ENCODE data around the gene ZNF546. TPM values are rescaled to one million over a fixed set of nuclear protein-coding genes. Genes with fewer than 3 reads are reported as not detected.

Gene ZNF546
- polyA plus RNA-seq, 2 of the 4 experiments (the other 2 are of a cell fraction) = 3.8 to 6.4 TPM

GRCh38 chr19:40023969-40024368 lies 27.1 kb downstream of the ZNF546 start:
- Histone ChIP-seq H3K27ac (no peak overlapping the region), H3K9me3 (peaks cover 100% of the 10 kb centered on the region), H3K4me2 (no peak overlapping the region), H3K4me1 (no peaks in the 10 kb centered on the region), H3K4me3 (no peak overlapping the region)
- DNase-seq (ENCODE audit: low read depth in 1 of 2, low spot score in 1 of 2) (no peak), ATAC-seq (no peak), FAIRE-seq (peak; percentile 89)
- POLR2A ChIA-PET = no interaction called here
- WGBS (ENCODE audit: missing lambda C conversion rate) = 54% methylated on average over 3 of the region's 3 CpGs
- CTCF ChIA-PET = interaction anchor here (0.8 kb wide), 1 partner anchor 13 kb away, joined by 3 read pairs; no protein-coding TSS in a partner anchor
- no peak for TF ChIP-seq CTCF (IDR thresholded peaks at IDR 0.05)
- no peak for TF ChIP-seq POLR2AphosphoS2 (conservative IDR thresholded peaks at IDR 0.05; ENCODE audit: low read length)
- TF ChIP-seq JUNB (IDR thresholded peaks at IDR 0.05) = no peak
- TF ChIP-seq NPAS2 (CRISPR knock-in tag; IDR thresholded peaks at IDR 0.05; ENCODE audit: borderline replicate concordance) = no peak
- TF ChIP-seq FOXS1 (CRISPR knock-in tag; IDR thresholded peaks at IDR 0.05) = no peak
- TF ChIP-seq EHMT2 (IDR thresholded peaks at IDR 0.05; ENCODE audit: low read depth) = no peak
- no peak for TF ChIP-seq JUN (IDR thresholded peaks at IDR 0.05)

GRCh38 chr19:40025938-40026596 lies 29.2 kb downstream of the ZNF546 start:
- Histone ChIP-seq H3K4me2 (no peak overlapping the region), H3K27ac (no peak overlapping the region), H3K9me3 (peaks cover 100% of the 10 kb centered on the region), H3K4me3 (no peak overlapping the region), H3K4me1 (no peaks in the 10 kb centered on the region)
- peak; percentile 99 for FAIRE-seq
- no peak for TF ChIP-seq PHF8 (IDR thresholded peaks at IDR 0.05; ENCODE audit: borderline replicate concordance, low read depth)
- ChIA-PET POLR2A (no interaction called here), CTCF (interaction anchor here (0.5 to 1.2 kb wide), 2 partner anchors 119 to 261 kb away, joined by 3 read pairs; no protein-coding TSS in a partner anchor)
- DNase-seq (ENCODE audit: low read depth in 1 of 2, low spot score in 1 of 2) = no peak
- 63% methylated on average over 4 of the region's 4 CpGs for WGBS (ENCODE audit: missing lambda C conversion rate)
- ATAC-seq = no peak

GRCh38 chr19:40026597-40026970 lies 29.7 kb downstream of the ZNF546 start:
- Histone ChIP-seq H3K4me3 (no peak overlapping the region), H3K9me3 (peaks cover 100% of the 10 kb centered on the region), H3K4me2 (no peak overlapping the region), H3K4me1 (no peaks in the 10 kb centered on the region), H3K27ac (no peak overlapping the region)
- TF ChIP-seq ESRRA (IDR thresholded peaks at IDR 0.05; ENCODE audit: borderline replicate concordance, low read length) (no peak), ZFP36 (IDR thresholded peaks at IDR 0.05; ENCODE audit: borderline replicate concordance, partially characterized antibody) (no peak), NR3C1 (IDR thresholded peaks at IDR 0.05) (no peak), PHF8 (IDR thresholded peaks at IDR 0.05; ENCODE audit: borderline replicate concordance, low read depth) (no peak), KDM5A (IDR thresholded peaks at IDR 0.05) (no peak), REST (IDR thresholded peaks at IDR 0.05) (no peak), HES2 (IDR thresholded peaks at IDR 0.05) (no peak), HOXB5 (CRISPR knock-in tag; IDR thresholded peaks at IDR 0.05) (no peak), TFCP2L1 (CRISPR knock-in tag; IDR thresholded peaks at IDR 0.05) (no peak), FOSB (CRISPR knock-in tag; IDR thresholded peaks at IDR 0.05) (no peak), NFE2L2 (conservative IDR thresholded peaks at IDR 0.05; ENCODE audit: low read length) (no peak), RFX5 (IDR thresholded peaks at IDR 0.05) (no peak), CBX2 (IDR thresholded peaks at IDR 0.05; ENCODE audit: borderline replicate concordance, low read depth) (no peak), GATA3 (IDR thresholded peaks at IDR 0.05; ENCODE audit: borderline replicate concordance) (no peak), CBX8 (IDR thresholded peaks at IDR 0.05) (no peak), BHLHE40 (IDR thresholded peaks at IDR 0.05; ENCODE audit: low read depth, low read length) (no peak), JUN (IDR thresholded peaks at IDR 0.05) (no peak), MYC (IDR thresholded peaks at IDR 0.05; ENCODE audit: borderline replicate concordance, low read length) (no peak), RCOR1 (IDR thresholded peaks at IDR 0.05; ENCODE audit: low read depth, low read length) (no peak)
- ChIA-PET CTCF (interaction anchor here (1.4 to 2.3 kb wide), 2 partner anchors 8 to 17 kb away, joined by 4 to 5 read pairs; no protein-coding TSS in a partner anchor), POLR2A (no interaction called here)
- DNase-seq (ENCODE audit: low read depth in 1 of 2, low spot score in 1 of 2) = no peak
- peak; percentile 28 for FAIRE-seq
- ATAC-seq = no peak
- 65% methylated on average over 5 of the region's 5 CpGs for WGBS (ENCODE audit: missing lambda C conversion rate)
